Measurements from ENCODE around the gene ZBTB7C.

The ZBTB7C gene

GRCh38 chr18:48320639-48320945 is 88.6 kb downstream of the ZBTB7C start:
- DNase-seq: no peak

GRCh38 chr18:48319801-48320638 is 89.2 kb downstream of the ZBTB7C start:
- DNase-seq: no peak

GRCh38 chr18:48318436-48318835 is 90.7 kb downstream of the ZBTB7C start:
- DNase-seq: no peak

GRCh38 chr18:48317781-48318381 is 91.3 kb downstream of the ZBTB7C start:
- DNase-seq: no peak

GRCh38 chr18:48316177-48316576 is 93.0 kb downstream of the ZBTB7C start:
- no peak for DNase-seq

GRCh38 chr18:48314690-48315089 is 94.5 kb downstream of the ZBTB7C start:
- no peak for DNase-seq

GRCh38 chr18:48313792-48314191 is 95.4 kb downstream of the ZBTB7C start:
- no peak for DNase-seq

GRCh38 chr18:48312066-48312465 is 97.1 kb downstream of the ZBTB7C start:
- no peak for DNase-seq

- no peak for DNase-seq
Observed at GRCh38 chr18:48310999-48311398, 98.2 kb downstream of the ZBTB7C start.

GRCh38 chr18:48310353-48310752 is 98.8 kb downstream of the ZBTB7C start:
- DNase-seq: no peak

GRCh38 chr18:48308755-48309575 is 100.2 kb downstream of the ZBTB7C start:
- no peak for DNase-seq

- no peak for DNase-seq
Observed at GRCh38 chr18:48308027-48308635, 101.1 kb downstream of the ZBTB7C start.

- no peak for DNase-seq
Observed at GRCh38 chr18:48306838-48307237, 102.3 kb downstream of the ZBTB7C start.

GRCh38 chr18:48304906-48305693 is 104.1 kb downstream of the ZBTB7C start:
- no peak for DNase-seq

- no peak for DNase-seq
Observed at GRCh38 chr18:48303883-48304282, 105.3 kb downstream of the ZBTB7C start.

GRCh38 chr18:48302736-48303135 is 106.4 kb downstream of the ZBTB7C start:
- DNase-seq: no peak

- no peak for DNase-seq
Observed at GRCh38 chr18:48300463-48300961, 108.7 kb downstream of the ZBTB7C start.

- DNase-seq: no peak
Observed at GRCh38 chr18:48297139-48297538, 112.0 kb downstream of the ZBTB7C start.

- DNase-seq: no peak
Observed at GRCh38 chr18:48296581-48296980, 112.6 kb downstream of the ZBTB7C start.

GRCh38 chr18:48295586-48296311 is 113.4 kb downstream of the ZBTB7C start:
- no peak for DNase-seq

- DNase-seq: no peak
Observed at GRCh38 chr18:48294899-48295585, 114.1 kb downstream of the ZBTB7C start.

Measured in activated naive CD4-positive, alpha-beta T cell treated with anti-CD3 and anti-CD28 coated beads, Interleukin-2, amount 50 U/mL, for 16 hours (primary cell).